ENCODE measurements around the gene NELL1. TPM values are rescaled to one million over a fixed set of nuclear protein-coding genes. Genes with fewer than 3 reads are reported as not detected.

NELL1 gene
- total RNA-seq, 1 experiment from 2014 or later = 0.22 TPM

GRCh38 chr11:21177379-21177778 is 508.0 kb downstream of the NELL1 start:
- no peak overlapping the region for H3K18ac ChIP-seq (ENCODE audit: insufficient read length, low read depth, low read length)
- H4K91ac ChIP-seq (ENCODE audit: insufficient read length, low read depth, low read length) = no peak overlapping the region
- no peak for TF ChIP-seq CTCF (conservative IDR thresholded peaks at IDR 0.05)
- H3T11ph ChIP-seq (ENCODE audit: low read length) = no peak overlapping the region
- H4K5ac ChIP-seq (ENCODE audit: insufficient read length, low read depth, low read length) = no peak overlapping the region
- H2BK20ac ChIP-seq (ENCODE audit: low read depth, low read length, poor library complexity, severe bottlenecking) = no peak overlapping the region
- H3K79me1 ChIP-seq (ENCODE audit: insufficient read depth, low read depth, low read length, poor library complexity, severe bottlenecking) = no peaks in the 10 kb centered on the region
- no CpG with 5 or more reads among the region's 2 CpGs for WGBS (ENCODE audit: extremely low coverage, insufficient read length, low lambda C conversion rate)
- no peaks in the 10 kb centered on the region for H3K4me1 ChIP-seq (ENCODE audit: insufficient read depth, low read length)
- no peak overlapping the region for H2AFZ ChIP-seq (ENCODE audit: low read length)
- no peak overlapping the region for H3K27ac ChIP-seq (ENCODE audit: insufficient read length, low read depth, low read length)
- H4K8ac ChIP-seq (replicated peaks; ENCODE audit: insufficient read length, low read depth, low read length) = no peak overlapping the region
- H2BK12ac ChIP-seq (ENCODE audit: insufficient read length, low read depth, low read length) = no peak overlapping the region
- H3K23me2 ChIP-seq (ENCODE audit: insufficient read length, low read depth, low read length, poor library complexity, severe bottlenecking) = no peaks in the 10 kb centered on the region
- no peak for DNase-seq
- Mint-ChIP-seq H3K4me1 (peaks cover 7% of the 10 kb centered on the region in 2 experiments), H3K4me3 (no peak overlapping the region), H3K27ac (no peak overlapping the region), H3K36me3 (ENCODE audit: insufficient read depth in 1 of 3, low read depth in 3 of 3) (no peaks in the 10 kb centered on the region; a peak in 1 of 7 replicates), H3K9me3 (no peaks in the 10 kb centered on the region), H3K27me3 (ENCODE audit: low read depth) (no peaks in the 10 kb centered on the region)
- H2BK15ac ChIP-seq (ENCODE audit: low read depth, low read length) = no peak overlapping the region
- no peak overlapping the region for H3K56ac ChIP-seq (ENCODE audit: insufficient read length, low read depth, low read length)
- no peaks in the 10 kb centered on the region for H3K27me3 ChIP-seq (ENCODE audit: insufficient read depth, low read length)
- no peak overlapping the region for H3K9ac ChIP-seq (ENCODE audit: extremely low read depth, insufficient read length, low read length)
- H3K14ac ChIP-seq (ENCODE audit: insufficient read depth, low read length) = no peak overlapping the region
- no peak overlapping the region for H2BK5ac ChIP-seq (ENCODE audit: insufficient read length, low read length)
- no peak overlapping the region for H2BK120ac ChIP-seq (ENCODE audit: low read depth, low read length, poor library complexity, severe bottlenecking)
- no peaks in the 10 kb centered on the region for H4K20me1 ChIP-seq (ENCODE audit: control insufficient read depth, insufficient read depth, insufficient read length)
- H3K79me2 ChIP-seq (ENCODE audit: insufficient read depth, low read length) = no peaks in the 10 kb centered on the region
- no peak overlapping the region for H2AK5ac ChIP-seq (ENCODE audit: insufficient read length, low read length)
- H3K23ac ChIP-seq (ENCODE audit: insufficient read length, low read depth, low read length) = no peak overlapping the region
- no peaks in the 10 kb centered on the region for H3K9me3 ChIP-seq (ENCODE audit: control insufficient read depth, low read depth, low read length)
- H3K4ac ChIP-seq (ENCODE audit: low read depth, low read length) = no peak overlapping the region
- no peak overlapping the region for H3K4me2 ChIP-seq (ENCODE audit: insufficient read depth, insufficient read length, low read length)

Data from H9 (cell line).